ENCODE measurements around the gene GCG.

Gene GCG

GRCh38 chr2:162149466-162149865, 2.6 kb downstream of the GCG start:
- Histone ChIP-seq H3K4me2 (ENCODE audit: low read depth, low read length, poor library complexity, severe bottlenecking) (no peak overlapping the region), H2AFZ (ENCODE audit: low read depth, low read length, severe bottlenecking) (no peak overlapping the region)

GRCh38 chr2:162148956-162149355, 3.1 kb downstream of the GCG start:
- no peak overlapping the region for H3K4me2 ChIP-seq (ENCODE audit: low read depth, low read length, poor library complexity, severe bottlenecking)
- H3F3A ChIP-seq (ENCODE audit: insufficient read depth) = no peaks in the 10 kb centered on the region
- H2AFZ ChIP-seq (ENCODE audit: low read depth, low read length, severe bottlenecking) = no peak overlapping the region
- no peak overlapping the region for H3K9ac ChIP-seq (ENCODE audit: low read length)
- H3K27me3 ChIP-seq (ENCODE audit: low read length) = no peaks in the 10 kb centered on the region
- no peak for TF ChIP-seq EZH2phosphoT487 (conservative IDR thresholded peaks at IDR 0.05; ENCODE audit: low read length)
- no peak for TF ChIP-seq CTCF (IDR thresholded peaks at IDR 0.05; ENCODE audit: insufficient read depth, low read length, poor library complexity, severe bottlenecking)
- no peaks in the 10 kb centered on the region for H3K9me2 ChIP-seq (replicated peaks; ENCODE audit: insufficient read depth, low read length)
- H3K9me3 ChIP-seq (ENCODE audit: insufficient read depth, low read length) = no peaks in the 10 kb centered on the region
- H3K27ac ChIP-seq (ENCODE audit: low read depth, low read length) = no peak overlapping the region
- H3K36me3 ChIP-seq (ENCODE audit: low read length) = no peaks in the 10 kb centered on the region
- 0 out of 2 replicates have a peak, but pooled peaks cover 3% of the 10 kb centered on the region for H4K20me1 ChIP-seq (ENCODE audit: low read depth, low read length)
- no peak overlapping the region for H3K4me3 ChIP-seq (ENCODE audit: insufficient read depth, low read length, poor library complexity, severe bottlenecking)
- no peaks in the 10 kb centered on the region for H3K79me2 ChIP-seq (ENCODE audit: insufficient read depth, low read length)

More at GRCh38 chr2:162149466-162149865, 2.6 kb downstream of the GCG start:
- no peaks in the 10 kb centered on the region for H3K27me3 ChIP-seq (ENCODE audit: low read length)
- TF ChIP-seq CTCF (IDR thresholded peaks at IDR 0.05; ENCODE audit: insufficient read depth, low read length, poor library complexity, severe bottlenecking) = no peak
- no peaks in the 10 kb centered on the region for H3F3A ChIP-seq (ENCODE audit: insufficient read depth)
- H3K9me2 ChIP-seq (replicated peaks; ENCODE audit: insufficient read depth, low read length) = no peaks in the 10 kb centered on the region
- H3K4me3 ChIP-seq (ENCODE audit: insufficient read depth, low read length, poor library complexity, severe bottlenecking) = no peak overlapping the region
- 0 out of 2 replicates have a peak, but pooled peaks cover 3% of the 10 kb centered on the region for H4K20me1 ChIP-seq (ENCODE audit: low read depth, low read length)
- H3K9ac ChIP-seq (ENCODE audit: low read length) = no peak overlapping the region
- H3K36me3 ChIP-seq (ENCODE audit: low read length) = no peaks in the 10 kb centered on the region
- H3K27ac ChIP-seq (ENCODE audit: low read depth, low read length) = no peak overlapping the region
- H3K79me2 ChIP-seq (ENCODE audit: insufficient read depth, low read length) = no peaks in the 10 kb centered on the region
- H3K9me3 ChIP-seq (ENCODE audit: insufficient read depth, low read length) = no peaks in the 10 kb centered on the region

DNA sequence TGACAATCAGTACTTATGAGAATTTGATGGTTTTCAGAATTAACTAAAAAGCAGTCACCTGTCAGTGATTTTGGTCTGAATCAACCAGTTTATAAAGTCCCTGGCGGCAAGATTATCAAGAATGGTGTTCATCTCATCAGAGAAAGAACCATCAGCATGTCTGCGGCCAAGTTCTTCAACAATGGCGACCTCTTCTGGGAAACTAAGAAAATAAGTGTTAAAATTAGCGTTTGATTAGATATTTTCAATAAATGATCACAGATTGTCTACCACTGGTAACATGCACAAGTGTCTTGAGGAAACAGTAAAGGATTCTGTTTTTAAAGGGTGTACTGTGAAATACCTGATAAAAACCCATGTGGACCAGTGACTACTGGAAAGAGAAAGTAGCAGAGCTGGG, 8.1 kb downstream of the GCG start:
- no peaks in the 10 kb centered on the region for H3K27me3 ChIP-seq (ENCODE audit: low read length)
- no peak overlapping the region for H3K4me3 ChIP-seq (ENCODE audit: insufficient read depth, low read length, poor library complexity, severe bottlenecking)
- H3K9me3 ChIP-seq (ENCODE audit: insufficient read depth, low read length) = no peaks in the 10 kb centered on the region
- no peaks in the 10 kb centered on the region for H4K20me1 ChIP-seq (ENCODE audit: low read depth, low read length)
- no peak for TF ChIP-seq CTCF (IDR thresholded peaks at IDR 0.05; ENCODE audit: insufficient read depth, low read length, poor library complexity, severe bottlenecking)
- no peak for TF ChIP-seq EZH2phosphoT487 (conservative IDR thresholded peaks at IDR 0.05; ENCODE audit: low read length)
- no peaks in the 10 kb centered on the region for H3K36me3 ChIP-seq (ENCODE audit: low read length)
- no peak overlapping the region for H2AFZ ChIP-seq (ENCODE audit: low read depth, low read length, severe bottlenecking)
- H3K27ac ChIP-seq (ENCODE audit: low read depth, low read length) = no peak overlapping the region
- H3K9ac ChIP-seq (ENCODE audit: low read length) = no peak overlapping the region
- H3K4me2 ChIP-seq (ENCODE audit: low read depth, low read length, poor library complexity, severe bottlenecking) = no peak overlapping the region
- no peaks in the 10 kb centered on the region for H3F3A ChIP-seq (ENCODE audit: insufficient read depth)
- H3K79me2 ChIP-seq (ENCODE audit: insufficient read depth, low read length) = no peaks in the 10 kb centered on the region
- no peaks in the 10 kb centered on the region for H3K9me2 ChIP-seq (replicated peaks; ENCODE audit: insufficient read depth, low read length)

Data from SU-DHL-6 (cell line).